DND-41 (cell line): ENCODE results near the gene ATG2A.

Experiments
- ATAC-seq: fragments of 200-7000 bp; cut with Tn5 transposase; 3 replicates; pipeline ENCODE4 v1.9.1; 2021; ENCODE audit warnings: low read depth; ENCODE audit not compliant: insufficient read depth
- DNase-seq: peaks from one replicate; pipeline ENCODE4 v3.0.0-alpha.2; 2020
- H2AFZ ChIP-seq: 2 replicates; pipeline ENCODE4 v1.6.0; 2012; ENCODE audit warnings: low read depth, low read length
- H3K27ac ChIP-seq: 2 replicates; pipeline ENCODE4 v1.5.1; 2012; ENCODE audit warnings: low read length, inconsistent platforms
- H3K27me3 ChIP-seq: fragments of 200-600 bp; sonication (generic); 2 replicates; pipeline ENCODE4 v1.6.0; 2012; ENCODE audit warnings: low read length, mild to moderate bottlenecking, inconsistent platforms; ENCODE audit not compliant: insufficient read depth, poor library complexity
- H3K36me3 ChIP-seq: 2 replicates; pipeline ENCODE4 v1.5.1; 2012; ENCODE audit warnings: low read length, inconsistent platforms; ENCODE audit not compliant: insufficient read depth
- H3K4me1 ChIP-seq: 2 replicates; pipeline ENCODE4 v1.5.1; 2012; ENCODE audit warnings: mild to moderate bottlenecking, low read length; ENCODE audit not compliant: insufficient read depth
- H3K4me2 ChIP-seq: 2 replicates; pipeline ENCODE4 v1.6.0; 2012; ENCODE audit warnings: mild to moderate bottlenecking, moderate library complexity, low read length, inconsistent platforms; ENCODE audit not compliant: insufficient read depth
- H3K4me3 ChIP-seq, 2 experiments: fragments of 200-600 bp in 1 of 2; shearing (Covaris generic) in 1 of 2; 2 replicates each; pipeline ENCODE4 v1.5.1; 2012 to 2016; ENCODE audit warnings: inconsistent platforms in 2 of 2, low read length in 2 of 2, mild to moderate bottlenecking in 2 of 2, low read depth in 1 of 2, moderate library complexity in 1 of 2
- H3K79me2 ChIP-seq: 2 replicates; pipeline ENCODE4 v1.6.0; 2012; ENCODE audit warnings: low read length, inconsistent platforms; ENCODE audit not compliant: insufficient read depth
- H3K9ac ChIP-seq: 2 replicates; pipeline ENCODE4 v1.6.0; 2012; ENCODE audit warnings: low read depth, mild to moderate bottlenecking, inconsistent platforms, low read length, moderate library complexity
- H3K9me3 ChIP-seq: 2 replicates; pipeline ENCODE4 v1.5.1; 2012; ENCODE audit warnings: low read length, moderate library complexity, mild to moderate bottlenecking, inconsistent platforms; ENCODE audit not compliant: insufficient read depth, severe bottlenecking
- H4K20me1 ChIP-seq: 2 replicates; pipeline ENCODE4 v1.6.0; 2012; ENCODE audit warnings: low read length; ENCODE audit not compliant: insufficient read depth
- CTCF ChIP-seq: IDR thresholded peaks from 2 replicates; pipeline ENCODE4 v1.5.1; 2012; ENCODE audit warnings: borderline replicate concordance, low read length, moderate library complexity, mild to moderate bottlenecking; ENCODE audit not compliant: poor library complexity, severe bottlenecking; ENCODE audit errors: extremely low read depth
- EZH2 ChIP-seq: IDR thresholded peaks from 3 replicates; pipeline ENCODE4 v1.6.1; 2012; ENCODE audit warnings: borderline replicate concordance, low read depth, mild to moderate bottlenecking, moderate library complexity, low read length, inconsistent platforms; ENCODE audit not compliant: severe bottlenecking

The ATG2A gene

GRCh38 chr11:64947208-64947814, 30.3 kb upstream of the ATG2A start:
- Histone ChIP-seq H3K9me3 (no peaks in the 10 kb centered on the region), H3K9ac (no peak overlapping the region), H4K20me1 (no peaks in the 10 kb centered on the region), H3K27ac (no peak overlapping the region), H3K36me3 (no peaks in the 10 kb centered on the region), H3K4me3 (no peak overlapping the region), H3K79me2 (no peaks in the 10 kb centered on the region), H3K27me3 (peaks cover 28% of the 10 kb centered on the region), H3K4me1 (no peaks in the 10 kb centered on the region), H2AFZ (no peak overlapping the region), H3K4me2 (no peak overlapping the region)
- DNase-seq, result no peak
- ATAC-seq, result no peak
- no peak for TF ChIP-seq CTCF
- no peak for TF ChIP-seq EZH2

GRCh38 chr11:64936539-64936938, 19.5 kb upstream of the ATG2A start:
- Histone ChIP-seq H2AFZ (no peak overlapping the region), H3K79me2 (no peaks in the 10 kb centered on the region), H3K9ac (no peak overlapping the region), H3K27ac (no peak overlapping the region), H4K20me1 (no peaks in the 10 kb centered on the region), H3K27me3 (peaks cover 18% of the 10 kb centered on the region), H3K36me3 (peaks cover 14% of the 10 kb centered on the region), H3K4me2 (no peak overlapping the region), H3K4me3 (no peak overlapping the region), H3K4me1 (no peaks in the 10 kb centered on the region), H3K9me3 (no peaks in the 10 kb centered on the region)
- DNase-seq (no peak), ATAC-seq (no peak)
- TF ChIP-seq CTCF, result no peak

GRCh38 chr11:64935359-64936081, 18.5 kb upstream of the ATG2A start, which contains the start of gene GPHA2:
Gene GPHA2, minus strand, starts transcription at chr11:64935893. Its CDS starts 433 bp downstream, at chr11:64935460.
- ATAC-seq (no peak), DNase-seq (no peak)

More at GRCh38 chr11:64935359-64936081, 18.5 kb upstream of the ATG2A start, which contains the start of gene GPHA2:
- H3K4me1 ChIP-seq, result no peaks in the 10 kb centered on the region
- no peak within 1 kb of the TSS for H2AFZ ChIP-seq
- H3K36me3 ChIP-seq, result peaks cover 24% of the 10 kb centered on the region
- TF ChIP-seq EZH2, result no peak
- TF ChIP-seq CTCF, result no peak
- H3K4me3 ChIP-seq, result no peak within 1 kb of the TSS
- H3K27me3 ChIP-seq, result peaks cover 14% of the 10 kb centered on the region
- H3K9ac ChIP-seq, result no peak within 1 kb of the TSS
- no peak within 1 kb of the TSS for H3K27ac ChIP-seq
- no peaks in the 10 kb centered on the region for H4K20me1 ChIP-seq
- H3K4me2 ChIP-seq, result no peak within 1 kb of the TSS
- H3K79me2 ChIP-seq, result no peaks in the 10 kb centered on the region
- H3K9me3 ChIP-seq, result no peaks in the 10 kb centered on the region
